ENCODE results near the gene FAM149A.

GRCh38 chr4:186081202-186081807, 23.2 kb upstream of the FAM149A start:
- TF ChIP-seq YY1 (IDR thresholded peaks at IDR 0.05; ENCODE audit: insufficient read depth, insufficient read length) (no peak), ZNF274 (IDR thresholded peaks at IDR 0.05; ENCODE audit: low read depth, low read length) (no peak)

Measured in NT2/D1 (cell line).